ENCODE measurements around the gene UCHL3. TPM values are rescaled to one million over a fixed set of nuclear protein-coding genes. Genes with fewer than 3 reads are reported as not detected.

UCHL3 gene
- total and polyA plus RNA-seq, 10 of the 15 experiments (the other 5 are each of a cell fraction or from before 2014, with no cell fraction given), result 52.5 to 179 (median 104) TPM

GRCh38 chr13:75618308-75618707 lies 68.7 kb downstream of the UCHL3 start:
- H2AFZ ChIP-seq (ENCODE audit: control insufficient read depth, low read depth, low read length), result no peak overlapping the region
- H4K20me1 ChIP-seq (ENCODE audit: control insufficient read depth, insufficient read depth), result no peaks in the 10 kb centered on the region
- H3K36me3 ChIP-seq (ENCODE audit: control insufficient read depth in 2 of 2, insufficient read depth in 2 of 2, low read length in 1 of 2), result no peaks in the 10 kb centered on the region
- H3K9me3 ChIP-seq (replicated peaks; ENCODE audit: control insufficient read depth, insufficient read depth, low read length), result no peaks in the 10 kb centered on the region
- CTCF ChIA-PET, result interaction anchor here (1.1 kb wide), 1 partner anchor 13 kb away, joined by 3 read pairs; no protein-coding TSS in a partner anchor
- no peak for TF ChIP-seq ZNF384 (IDR thresholded peaks at IDR 0.05; ENCODE audit: borderline replicate concordance, low read depth, low read length)
- no peak for TF ChIP-seq MEF2A (IDR thresholded peaks at IDR 0.05; ENCODE audit: insufficient read depth, low read depth, low read length)
- no peak for TF ChIP-seq JUNB (IDR thresholded peaks at IDR 0.05)
- no peak overlapping the region for H3K4me2 ChIP-seq (ENCODE audit: control insufficient read depth, insufficient read depth)
- FAIRE-seq, result no peak
- no peak for DNase-seq (ENCODE audit: low read depth, low spot score)
- H3K79me2 ChIP-seq (ENCODE audit: control insufficient read depth, insufficient read depth, low read length), result no peaks in the 10 kb centered on the region
- in situ Hi-C loops (cut with MboI) (no loop called here), intact Hi-C loops (cut with micrococcal nuclease; ENCODE audit: unreplicated experiment) (no loop called here)
- no peak; the same call in 2 of the 3 replicates for ATAC-seq
- SMC1A ChIA-PET (ENCODE audit: uncharacterized antibody, unreplicated experiment), result interaction anchor here (0.7 to 1.2 kb wide), 2 partner anchors 14 to 574 kb away, joined by 3 read pairs; no protein-coding TSS in a partner anchor
- H3K4me3 ChIP-seq, result no peak overlapping the region
- no peak overlapping the region for H3K9ac ChIP-seq (ENCODE audit: control insufficient read depth, insufficient read depth, low read length)
- RAD21 ChIA-PET (ENCODE audit: unreplicated experiment), result no interaction called here
- WGBS (ENCODE audit: insufficient coverage, insufficient replicate concordance, low lambda C conversion rate, missing lambda C conversion rate), result 50% methylated on average over 1 of the region's 1 CpG
- POLR2A ChIA-PET, result no interaction called here
- no peak overlapping the region for H3K27ac ChIP-seq (ENCODE audit: control insufficient read depth, insufficient read depth)
- no peaks in the 10 kb centered on the region for H3K27me3 ChIP-seq (replicated peaks in 1 of 2; ENCODE audit: control insufficient read depth in 2 of 2, insufficient read depth in 2 of 2, low read length in 1 of 2)
- H3K4me1 ChIP-seq (ENCODE audit: control insufficient read depth, insufficient read depth, low read length), result no peaks in the 10 kb centered on the region
- BruUV-seq (replicated peaks), result no TSS peak

GRCh38 chr13:75620020-75620419 lies 70.4 kb downstream of the UCHL3 start:
- Histone ChIP-seq H3K9me3 (replicated peaks; ENCODE audit: control insufficient read depth, insufficient read depth, low read length) (no peaks in the 10 kb centered on the region), H3K4me1 (ENCODE audit: control insufficient read depth, insufficient read depth, low read length) (no peaks in the 10 kb centered on the region), H3K4me2 (ENCODE audit: control insufficient read depth, insufficient read depth) (no peak overlapping the region), H3K27me3 (replicated peaks in 1 of 2; ENCODE audit: control insufficient read depth in 2 of 2, insufficient read depth in 2 of 2, low read length in 1 of 2) (no peaks in the 10 kb centered on the region), H3K4me3 (no peak overlapping the region), H4K20me1 (ENCODE audit: control insufficient read depth, insufficient read depth) (no peaks in the 10 kb centered on the region), H3K9ac (ENCODE audit: control insufficient read depth, insufficient read depth, low read length) (no peak overlapping the region), H3K27ac (ENCODE audit: control insufficient read depth, insufficient read depth) (no peak overlapping the region), H2AFZ (ENCODE audit: control insufficient read depth, low read depth, low read length) (no peak overlapping the region), H3K79me2 (ENCODE audit: control insufficient read depth, insufficient read depth, low read length) (no peaks in the 10 kb centered on the region), H3K36me3 (ENCODE audit: control insufficient read depth in 2 of 2, insufficient read depth in 2 of 2, low read length in 1 of 2) (no peaks in the 10 kb centered on the region)
- ATAC-seq, result no peak
- no peak for DNase-seq (ENCODE audit: low read depth, low spot score)
- ChIA-PET POLR2A (no interaction called here), CTCF (interaction anchor here (1.0 kb wide), 1 partner anchor 26 kb away, joined by 3 read pairs; no protein-coding TSS in a partner anchor), SMC1A (ENCODE audit: uncharacterized antibody, unreplicated experiment) (interaction anchor here (1.0 to 2.0 kb wide), 2 partner anchors 19 to 20 kb away, joined by 3 to 6 read pairs; no protein-coding TSS in a partner anchor), RAD21 (ENCODE audit: unreplicated experiment) (no interaction called here)
- in situ Hi-C loops (cut with MboI) (no loop called here), intact Hi-C loops (cut with micrococcal nuclease; ENCODE audit: unreplicated experiment) (no loop called here)
- no TSS peak for BruUV-seq (replicated peaks)
- no peak for FAIRE-seq
- WGBS (ENCODE audit: insufficient coverage, insufficient replicate concordance, low lambda C conversion rate, missing lambda C conversion rate), result 100% methylated on average over 1 of the region's 1 CpG
- TF ChIP-seq E2F4 (IDR thresholded peaks at IDR 0.05; ENCODE audit: low read depth, low read length) (no peak), STAT1 (conservative IDR thresholded peaks at IDR 0.05) (no peak), PML (IDR thresholded peaks at IDR 0.05; ENCODE audit: low read length) (no peak), TCF12 (IDR thresholded peaks at IDR 0.05; ENCODE audit: low read depth, low read length) (no peak), ZNF274 (IDR thresholded peaks at IDR 0.05; ENCODE audit: insufficient read depth, insufficient read length) (no peak), HDAC6 (IDR thresholded peaks at IDR 0.05; ENCODE audit: unreplicated experiment) (no peak), IRF4 (IDR thresholded peaks at IDR 0.05; ENCODE audit: low read depth, low read length) (no peak), LARP7 (IDR thresholded peaks at IDR 0.05) (no peak), CEBPB (IDR thresholded peaks at IDR 0.05; ENCODE audit: borderline replicate concordance in 1 of 2, low read depth in 2 of 2, low read length in 2 of 2) (no peak), JUND (IDR thresholded peaks at IDR 0.05; ENCODE audit: low read depth, low read length) (no peak)
- TF ChIP-seq, protein P1, sequence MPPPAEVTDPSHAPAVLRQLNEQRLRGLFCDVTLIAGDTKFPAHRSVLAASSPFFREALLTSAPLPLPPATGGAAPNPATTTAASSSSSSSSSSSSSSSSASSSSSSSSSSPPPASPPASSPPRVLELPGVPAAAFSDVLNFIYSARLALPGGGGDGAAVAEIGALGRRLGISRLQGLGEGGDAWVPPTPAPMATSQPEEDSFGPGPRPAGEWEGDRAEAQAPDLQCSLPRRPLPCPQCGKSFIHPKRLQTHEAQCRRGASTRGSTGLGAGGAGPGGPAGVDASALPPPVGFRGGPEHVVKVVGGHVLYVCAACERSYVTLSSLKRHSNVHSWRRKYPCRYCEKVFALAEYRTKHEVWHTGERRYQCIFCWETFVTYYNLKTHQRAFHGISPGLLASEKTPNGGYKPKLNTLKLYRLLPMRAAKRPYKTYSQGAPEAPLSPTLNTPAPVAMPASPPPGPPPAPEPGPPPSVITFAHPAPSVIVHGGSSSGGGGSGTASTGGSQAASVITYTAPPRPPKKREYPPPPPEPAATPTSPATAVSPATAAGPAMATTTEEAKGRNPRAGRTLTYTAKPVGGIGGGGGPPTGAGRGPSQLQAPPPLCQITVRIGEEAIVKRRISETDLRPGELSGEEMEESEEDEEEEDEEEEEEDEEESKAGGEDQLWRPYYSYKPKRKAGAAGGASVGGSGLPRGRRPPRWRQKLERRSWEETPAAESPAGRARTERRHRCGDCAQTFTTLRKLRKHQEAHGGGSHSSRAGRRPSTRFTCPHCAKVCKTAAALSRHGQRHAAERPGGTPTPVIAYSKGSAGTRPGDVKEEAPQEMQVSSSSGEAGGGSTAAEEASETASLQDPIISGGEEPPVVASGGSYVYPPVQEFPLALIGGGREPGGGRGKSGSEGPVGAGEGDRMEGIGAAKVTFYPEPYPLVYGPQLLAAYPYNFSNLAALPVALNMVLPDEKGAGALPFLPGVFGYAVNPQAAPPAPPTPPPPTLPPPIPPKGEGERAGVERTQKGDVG (CRISPR knock-in tag; IDR thresholded peaks at IDR 0.05), result no peak
